GM12892 (cell line): ENCODE measurements around the gene CNTFR.

Source experiments
- POLR2A ChIP-seq: IDR thresholded peaks from 2 replicates; pipeline ENCODE4 v1.6.1; 2011; ENCODE audit warnings: low read depth, low read length, control low read depth
- POLR2AphosphoS5 ChIP-seq: IDR thresholded peaks from 2 replicates; pipeline ENCODE4 v1.6.1; 2011; ENCODE audit warnings: low read depth, low read length, control low read depth
- TAF1 ChIP-seq: IDR thresholded peaks from 2 replicates; pipeline ENCODE4 v1.6.1; 2011; ENCODE audit warnings: low read depth, mild to moderate bottlenecking, control low read depth, low read length, borderline replicate concordance

- TF ChIP-seq POLR2A: no peak
- TF ChIP-seq TAF1: no peak
- TF ChIP-seq POLR2AphosphoS5: no peak
Measured at GRCh38 chr9:34591248-34591916, 1.9 kb upstream of the CNTFR start.
